Left ventricle myocardium inferior (tissue), 1 donor: ENCODE data around the gene LRRC7. TPM values are rescaled to one million over a fixed set of nuclear protein-coding genes. Genes with fewer than 3 reads are reported as not detected.

Source experiments
- DNase-seq: peaks from one replicate; pipeline ENCODE4 v3.0.0-alpha.2; 2020
- H3K27ac ChIP-seq: fragments of 200-600 bp; replicated peaks from 2 replicates; pipeline ENCODE4 v1.8.0; 2021
- H3K27me3 ChIP-seq: fragments of 200-600 bp; 2 replicates; pipeline ENCODE4 v1.8.0; 2021; ENCODE audit warnings: low read depth
- H3K36me3 ChIP-seq: fragments of 200-600 bp; 2 replicates; pipeline ENCODE4 v1.8.0; 2021
- H3K4me1 ChIP-seq: fragments of 200-600 bp; 2 replicates; pipeline ENCODE4 v1.8.0; 2021
- H3K4me3 ChIP-seq: fragments of 200-600 bp; 2 replicates; pipeline ENCODE4 v1.8.0; 2021; ENCODE audit warnings: mild to moderate bottlenecking, moderate library complexity
- H3K9me3 ChIP-seq: fragments of 200-600 bp; replicated peaks from 2 replicates; pipeline ENCODE4 v1.8.0; 2021
- intact Hi-C: fragments of 100-400 bp; cut with micrococcal nuclease; formaldehyde crosslinking; loops from one replicate; pipeline ENCODE4 v1.11.0; 2022
- total RNA-seq: library from RNA; stranded (reverse); fragmentation: NEBNext Ultra II Directional; extraction: Animal tissue kit (Norgen Biotek cat#: 25700); gene quantifications from one replicate; pipeline ENCODE4 v1.2.1, GENCODE V29; 2021
- TF ChIP-seq, protein P1 (sequence below): fragments of 200-600 bp; IDR thresholded peaks from 2 replicates; pipeline ENCODE4 v1.8.0; 2021; ENCODE audit warnings: antibody characterized with exemption, mild to moderate bottlenecking, borderline replicate concordance
- donor health status: DM: no; HTN: yes; CAD: no; lungs with severe emphysema.

Gene LRRC7
- total RNA-seq, 1 donor from 2014 or later: 0.44 TPM

DNA sequence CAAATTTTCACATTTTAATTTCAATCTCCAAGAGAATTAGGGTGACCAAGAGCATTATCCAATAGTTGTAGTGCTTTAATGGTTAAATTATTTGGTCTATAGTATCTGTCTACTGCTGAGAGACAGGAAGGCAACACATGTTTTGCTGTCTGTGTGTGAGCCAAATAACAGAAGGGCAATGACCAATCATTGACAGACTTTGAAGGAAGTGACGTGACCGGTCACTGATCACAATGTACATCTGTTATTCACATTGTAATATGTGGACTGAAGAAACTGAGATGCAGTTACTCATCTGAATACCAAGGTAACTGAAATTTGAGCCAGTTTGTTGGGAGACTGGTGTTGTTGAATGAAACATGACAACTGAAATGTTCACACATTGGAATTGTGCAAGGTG, 440.9 kb downstream of the LRRC7 start:
- Histone ChIP-seq H3K36me3 (no peaks in the 10 kb centered on the region), H3K27ac (no peak overlapping the region), H3K9me3 (no peaks in the 10 kb centered on the region), H3K4me3 (no peak overlapping the region), H3K27me3 (no peaks in the 10 kb centered on the region), H3K4me1 (no peaks in the 10 kb centered on the region)
- DNase-seq: no peak
- TF ChIP-seq, protein P1, sequence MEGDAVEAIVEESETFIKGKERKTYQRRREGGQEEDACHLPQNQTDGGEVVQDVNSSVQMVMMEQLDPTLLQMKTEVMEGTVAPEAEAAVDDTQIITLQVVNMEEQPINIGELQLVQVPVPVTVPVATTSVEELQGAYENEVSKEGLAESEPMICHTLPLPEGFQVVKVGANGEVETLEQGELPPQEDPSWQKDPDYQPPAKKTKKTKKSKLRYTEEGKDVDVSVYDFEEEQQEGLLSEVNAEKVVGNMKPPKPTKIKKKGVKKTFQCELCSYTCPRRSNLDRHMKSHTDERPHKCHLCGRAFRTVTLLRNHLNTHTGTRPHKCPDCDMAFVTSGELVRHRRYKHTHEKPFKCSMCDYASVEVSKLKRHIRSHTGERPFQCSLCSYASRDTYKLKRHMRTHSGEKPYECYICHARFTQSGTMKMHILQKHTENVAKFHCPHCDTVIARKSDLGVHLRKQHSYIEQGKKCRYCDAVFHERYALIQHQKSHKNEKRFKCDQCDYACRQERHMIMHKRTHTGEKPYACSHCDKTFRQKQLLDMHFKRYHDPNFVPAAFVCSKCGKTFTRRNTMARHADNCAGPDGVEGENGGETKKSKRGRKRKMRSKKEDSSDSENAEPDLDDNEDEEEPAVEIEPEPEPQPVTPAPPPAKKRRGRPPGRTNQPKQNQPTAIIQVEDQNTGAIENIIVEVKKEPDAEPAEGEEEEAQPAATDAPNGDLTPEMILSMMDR: no peak
- intact Hi-C loops: no loop called here

DNA sequence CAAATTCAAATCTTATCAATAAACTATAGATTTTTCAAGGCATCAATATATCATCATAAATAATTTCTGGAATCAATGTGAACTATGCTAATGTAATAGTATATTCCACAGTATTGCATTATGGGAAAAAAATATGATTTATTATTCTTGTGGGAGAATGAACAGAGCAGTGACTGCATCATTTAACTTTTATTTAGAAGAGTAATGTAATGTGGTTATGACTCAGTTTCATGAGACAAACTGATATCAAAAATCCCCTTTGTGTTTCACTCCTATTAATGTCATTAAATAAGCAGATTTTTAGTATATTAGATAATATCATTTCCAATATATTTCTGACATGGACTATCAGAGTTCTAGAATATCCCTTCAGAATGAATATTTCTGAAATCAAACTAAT, 450.0 kb downstream of the LRRC7 start:
- TF ChIP-seq, protein P1: no peak
- H3K36me3 ChIP-seq: no peaks in the 10 kb centered on the region
- intact Hi-C loops: no loop called here

DNA sequence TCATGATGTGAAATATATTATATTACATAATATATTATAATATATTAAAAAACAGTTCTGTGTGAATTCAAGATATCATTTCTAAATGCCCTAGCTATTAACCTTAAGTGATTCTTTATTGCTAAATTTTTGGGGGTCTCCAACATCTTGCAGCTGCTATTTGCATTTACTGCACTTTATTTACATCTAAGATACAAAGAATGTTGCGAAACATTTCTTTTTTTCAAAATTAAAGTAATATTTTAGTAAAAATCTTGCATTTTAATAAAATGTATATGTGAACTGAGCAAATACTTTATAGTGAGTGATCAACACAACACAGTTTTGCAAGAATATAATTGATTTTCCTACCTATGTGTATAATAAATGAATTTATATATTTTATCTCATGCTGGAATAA, 456.6 kb downstream of the LRRC7 start:
- intact Hi-C loops: no loop called here
- H3K27ac ChIP-seq: no peak overlapping the region
- no peak for DNase-seq
- no peaks in the 10 kb centered on the region for H3K4me1 ChIP-seq
- TF ChIP-seq, protein P1: no peak
- no peaks in the 10 kb centered on the region for H3K36me3 ChIP-seq
- H3K9me3 ChIP-seq: no peaks in the 10 kb centered on the region
- no peak overlapping the region for H3K4me3 ChIP-seq
- H3K27me3 ChIP-seq: no peaks in the 10 kb centered on the region

More for the DNA sequence above, 450.0 kb downstream of the LRRC7 start:
- H3K27me3 ChIP-seq: no peaks in the 10 kb centered on the region
- no peaks in the 10 kb centered on the region for H3K4me1 ChIP-seq
- H3K27ac ChIP-seq: no peak overlapping the region
- no peak overlapping the region for H3K4me3 ChIP-seq
- H3K9me3 ChIP-seq: no peaks in the 10 kb centered on the region
- DNase-seq: no peak

DNA sequence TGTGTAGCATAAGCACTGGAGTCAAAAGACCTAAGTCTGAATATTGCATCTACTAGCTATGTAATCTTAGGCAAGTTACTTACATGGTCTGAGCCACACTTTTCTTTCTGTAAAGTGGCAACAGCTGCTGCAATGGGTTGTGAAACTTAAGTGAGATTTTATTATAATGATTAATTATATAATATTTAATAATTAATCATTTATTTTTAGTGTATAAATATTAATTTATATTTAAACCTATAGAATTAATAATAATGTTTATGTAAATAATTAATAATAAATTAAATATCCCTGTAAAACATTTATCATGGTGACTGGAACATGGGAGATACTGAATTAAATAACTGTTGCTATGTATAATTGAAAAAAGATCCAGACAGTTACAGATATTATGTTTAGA, 457.3 kb downstream of the LRRC7 start:
- DNase-seq: no peak
- H3K36me3 ChIP-seq: no peaks in the 10 kb centered on the region
- intact Hi-C loops: no loop called here
- no peaks in the 10 kb centered on the region for H3K9me3 ChIP-seq
- no peaks in the 10 kb centered on the region for H3K27me3 ChIP-seq
- TF ChIP-seq, protein P1: no peak
- H3K4me3 ChIP-seq: no peak overlapping the region
- H3K27ac ChIP-seq: no peak overlapping the region
- H3K4me1 ChIP-seq: no peaks in the 10 kb centered on the region

DNA sequence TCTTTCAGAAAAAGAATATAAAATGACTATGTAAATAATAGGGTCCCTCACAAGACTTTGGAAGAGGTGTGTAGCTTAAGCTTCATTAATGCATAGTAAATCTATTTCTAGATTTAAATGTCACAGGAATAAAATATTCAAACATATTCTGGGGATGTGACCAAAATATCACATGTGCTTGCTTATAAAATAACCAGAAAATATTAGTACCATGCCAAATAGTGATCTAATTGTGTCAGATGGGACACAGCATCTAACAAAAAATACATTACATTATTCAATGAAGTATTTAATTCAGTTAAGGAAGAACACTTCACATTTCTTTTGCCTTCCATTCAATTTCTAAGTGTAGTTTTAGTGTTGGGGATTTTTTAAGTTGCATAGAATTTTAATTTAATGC, 458.1 kb downstream of the LRRC7 start:
- no peaks in the 10 kb centered on the region for H3K27me3 ChIP-seq
- no peaks in the 10 kb centered on the region for H3K9me3 ChIP-seq
- TF ChIP-seq, protein P1: no peak
- H3K4me1 ChIP-seq: no peaks in the 10 kb centered on the region
- DNase-seq: no peak
- no peak overlapping the region for H3K4me3 ChIP-seq
- no peaks in the 10 kb centered on the region for H3K36me3 ChIP-seq
- intact Hi-C loops: no loop called here
- H3K27ac ChIP-seq: no peak overlapping the region
